ENCODE data around the gene B4GALNT4.
"Not testable (repeated sequence)": the region's sequence is repeated elsewhere in the genome, so short reads cannot be mapped to it uniquely, and the experiment has no call there.

Gene B4GALNT4

GRCh38 chr11:399731-400211, 30.5 kb downstream of the B4GALNT4 start:
- no peak overlapping the region for H3K9ac ChIP-seq
- peaks cover 10% of the 10 kb centered on the region for H3K27me3 ChIP-seq (ENCODE audit: insufficient read depth, low read depth)
- H3K4me1 ChIP-seq (ENCODE audit: low read depth, poor library complexity, severe bottlenecking) = no peaks in the 10 kb centered on the region
- H4K20me1 ChIP-seq (ENCODE audit: insufficient read depth) = no peaks in the 10 kb centered on the region
- H3K79me2 ChIP-seq (ENCODE audit: insufficient read depth, low read depth) = no peaks in the 10 kb centered on the region
- H3K4me3 ChIP-seq (IDR thresholded peaks at IDR 0.05; ENCODE audit: insufficient read depth, low read depth, low read length) = no peak overlapping the region
- no peak for TF ChIP-seq CTCF (conservative IDR thresholded peaks at IDR 0.05; ENCODE audit: low read depth, low read length)
- H3K27ac ChIP-seq = no peak overlapping the region
- H3K4me2 ChIP-seq = no peak overlapping the region
- no peak overlapping the region for H2AFZ ChIP-seq (ENCODE audit: low read depth)
- H3K36me3 ChIP-seq (ENCODE audit: insufficient read depth) = no peaks in the 10 kb centered on the region

GRCh38 chr11:400241-400689, 31.0 kb downstream of the B4GALNT4 start:
- Histone ChIP-seq H2AFZ (ENCODE audit: low read depth) (no peak overlapping the region), H3K4me2 (no peak overlapping the region), H3K9ac (no peak overlapping the region), H3K4me1 (ENCODE audit: low read depth, poor library complexity, severe bottlenecking) (no peaks in the 10 kb centered on the region), H3K27me3 (ENCODE audit: insufficient read depth, low read depth) (peaks cover 5% of the 10 kb centered on the region), H4K20me1 (ENCODE audit: insufficient read depth) (no peaks in the 10 kb centered on the region), H3K27ac (no peak overlapping the region), H3K4me3 (IDR thresholded peaks at IDR 0.05; ENCODE audit: insufficient read depth, low read depth, low read length) (no peak overlapping the region), H3K36me3 (ENCODE audit: insufficient read depth) (no peaks in the 10 kb centered on the region), H3K79me2 (ENCODE audit: insufficient read depth, low read depth) (no peaks in the 10 kb centered on the region)
- no peak for TF ChIP-seq CTCF (conservative IDR thresholded peaks at IDR 0.05; ENCODE audit: low read depth, low read length)

GRCh38 chr11:401196-401595, 31.9 kb downstream of the B4GALNT4 start:
- not testable (repeated sequence) for H3K79me2 ChIP-seq (ENCODE audit: insufficient read depth, low read depth); H4K20me1 ChIP-seq (ENCODE audit: insufficient read depth); H3K4me3 ChIP-seq (IDR thresholded peaks at IDR 0.05; ENCODE audit: insufficient read depth, low read depth, low read length); H3K4me2 ChIP-seq; H2AFZ ChIP-seq (ENCODE audit: low read depth); H3K9ac ChIP-seq; H3K27ac ChIP-seq; H3K36me3 ChIP-seq (ENCODE audit: insufficient read depth); H3K27me3 ChIP-seq (ENCODE audit: insufficient read depth, low read depth); H3K4me1 ChIP-seq (ENCODE audit: low read depth, poor library complexity, severe bottlenecking)

GRCh38 chr11:403021-403760, 33.9 kb downstream of the B4GALNT4 start:
- Histone ChIP-seq H3K4me3 (IDR thresholded peaks at IDR 0.05; ENCODE audit: insufficient read depth, low read depth, low read length) (no peak overlapping the region), H3K79me2 (ENCODE audit: insufficient read depth, low read depth) (no peaks in the 10 kb centered on the region), H3K27ac (no peak overlapping the region), H3K36me3 (ENCODE audit: insufficient read depth) (no peaks in the 10 kb centered on the region), H3K4me1 (ENCODE audit: low read depth, poor library complexity, severe bottlenecking) (peaks cover 4% of the 10 kb centered on the region), H3K27me3 (ENCODE audit: insufficient read depth, low read depth) (no peaks in the 10 kb centered on the region; the same call in 1 of the 2 replicates), H3K4me2 (no peak overlapping the region), H2AFZ (ENCODE audit: low read depth) (no peak overlapping the region), H3K9ac (no peak overlapping the region), H4K20me1 (ENCODE audit: insufficient read depth) (no peaks in the 10 kb centered on the region)
- TF ChIP-seq CTCF (conservative IDR thresholded peaks at IDR 0.05; ENCODE audit: low read depth, low read length) = no peak

GRCh38 chr11:403761-404431, 34.6 kb downstream of the B4GALNT4 start:
- no peak overlapping the region for H2AFZ ChIP-seq (ENCODE audit: low read depth)
- no peak overlapping the region for H3K9ac ChIP-seq
- H3K27ac ChIP-seq = no peak overlapping the region
- H3K4me2 ChIP-seq = no peak overlapping the region
- H3K27me3 ChIP-seq (ENCODE audit: insufficient read depth, low read depth) = no peaks in the 10 kb centered on the region; the same call in 1 of the 2 replicates
- peaks cover 4% of the 10 kb centered on the region for H3K4me1 ChIP-seq (ENCODE audit: low read depth, poor library complexity, severe bottlenecking)
- no peak overlapping the region for H3K4me3 ChIP-seq (IDR thresholded peaks at IDR 0.05; ENCODE audit: insufficient read depth, low read depth, low read length)
- no peaks in the 10 kb centered on the region for H4K20me1 ChIP-seq (ENCODE audit: insufficient read depth)
- H3K36me3 ChIP-seq (ENCODE audit: insufficient read depth) = no peaks in the 10 kb centered on the region
- TF ChIP-seq CTCF (conservative IDR thresholded peaks at IDR 0.05; ENCODE audit: low read depth, low read length) = no peak
- no peaks in the 10 kb centered on the region for H3K79me2 ChIP-seq (ENCODE audit: insufficient read depth, low read depth)
